Measurements from ENCODE around the gene PPP1R13B. TPM values are rescaled to one million over a fixed set of nuclear protein-coding genes. Genes with fewer than 3 reads are reported as not detected.

The PPP1R13B gene
- total RNA-seq, 1 experiment from 2014 or later: 26.5 TPM

DNA sequence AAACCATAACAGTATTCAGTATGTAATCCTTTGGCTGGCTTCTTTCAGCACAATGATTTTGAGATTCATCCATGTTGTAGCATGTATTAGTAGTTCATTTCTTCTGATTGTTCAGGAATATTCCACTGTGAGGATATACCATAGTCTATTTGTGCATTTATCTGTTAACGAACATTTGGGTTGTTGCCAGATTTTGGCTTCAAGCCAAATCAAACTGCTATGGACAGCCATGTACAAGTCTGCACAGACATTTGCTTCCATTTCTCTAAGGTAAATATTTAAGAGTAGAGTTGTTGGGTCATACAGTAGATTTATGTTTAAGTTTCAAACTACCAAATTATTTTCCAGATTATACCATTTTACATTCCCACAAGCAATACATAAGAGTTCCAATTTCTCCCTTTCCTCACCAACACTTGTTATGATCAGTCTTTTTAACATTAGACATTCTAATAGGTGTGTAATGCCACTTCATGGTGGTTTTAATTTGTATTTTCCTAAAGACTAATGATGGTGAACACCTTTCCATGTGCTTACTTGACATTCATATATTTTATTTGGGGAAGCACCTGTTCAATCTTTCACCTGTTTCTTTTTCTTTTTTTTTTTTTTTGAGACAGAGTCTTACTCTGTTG is 75.2 kb downstream of the PPP1R13B start:
- intact Hi-C loops (cut with micrococcal nuclease; ENCODE audit: unreplicated experiment): no loop called here
- CTCF ChIA-PET: no interaction called here

DNA sequence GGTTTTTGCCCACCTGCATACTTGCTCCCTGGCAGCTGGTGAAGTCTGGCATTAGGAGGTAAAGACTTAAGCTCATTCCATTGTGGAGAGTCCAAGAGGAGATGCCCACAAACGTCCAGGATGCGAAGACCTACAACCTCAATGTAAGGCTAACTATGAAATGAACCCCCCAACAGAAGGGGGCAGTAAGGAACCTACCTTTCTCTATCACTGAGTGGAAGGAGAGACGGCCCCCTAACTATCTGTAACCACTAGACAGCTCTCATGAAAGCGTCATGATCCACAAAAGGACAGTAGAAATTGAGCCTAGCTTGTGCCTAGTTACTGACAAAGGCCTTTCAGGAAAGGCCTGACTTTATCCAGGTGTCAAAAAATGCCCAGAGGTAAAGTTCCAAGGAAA is 76.5 kb downstream of the PPP1R13B start:
- Histone ChIP-seq H3F3A (ENCODE audit: insufficient read depth, low read depth) (no peaks in the 10 kb centered on the region), H3K79me2 (ENCODE audit: low read depth) (no peaks in the 10 kb centered on the region), H3K4me3 (no peak overlapping the region), H3K4me1 (replicated peaks; ENCODE audit: insufficient read depth) (no peaks in the 10 kb centered on the region), H3K9me2 (ENCODE audit: insufficient read depth) (peaks cover 4% of the 10 kb centered on the region; the same call in 1 of the 2 replicates), H3K36me3 (ENCODE audit: low read depth) (no peaks in the 10 kb centered on the region), H2AFZ (no peak overlapping the region), H4K20me1 (ENCODE audit: insufficient read depth) (no peaks in the 10 kb centered on the region), H3K27me3 (ENCODE audit: insufficient read depth, low read depth) (no peaks in the 10 kb centered on the region), H3K4me2 (no peak overlapping the region), H3K9me3 (ENCODE audit: insufficient read depth, low read depth) (no peaks in the 10 kb centered on the region), H3K27ac (no peak overlapping the region)
- intact Hi-C loops (cut with micrococcal nuclease; ENCODE audit: unreplicated experiment): no loop called here
- ChIA-PET POLR2A (ENCODE audit: unreplicated experiment) (no interaction called here), CTCF (interaction anchor here (0.7 kb wide), 2 partner anchors 27 to 119 kb away, joined by 3 to 4 read pairs; no protein-coding TSS in a partner anchor)
- no TSS peak for BruUV-seq (replicated peaks)
- DNase-seq: no peak
- TF ChIP-seq, protein P1, sequence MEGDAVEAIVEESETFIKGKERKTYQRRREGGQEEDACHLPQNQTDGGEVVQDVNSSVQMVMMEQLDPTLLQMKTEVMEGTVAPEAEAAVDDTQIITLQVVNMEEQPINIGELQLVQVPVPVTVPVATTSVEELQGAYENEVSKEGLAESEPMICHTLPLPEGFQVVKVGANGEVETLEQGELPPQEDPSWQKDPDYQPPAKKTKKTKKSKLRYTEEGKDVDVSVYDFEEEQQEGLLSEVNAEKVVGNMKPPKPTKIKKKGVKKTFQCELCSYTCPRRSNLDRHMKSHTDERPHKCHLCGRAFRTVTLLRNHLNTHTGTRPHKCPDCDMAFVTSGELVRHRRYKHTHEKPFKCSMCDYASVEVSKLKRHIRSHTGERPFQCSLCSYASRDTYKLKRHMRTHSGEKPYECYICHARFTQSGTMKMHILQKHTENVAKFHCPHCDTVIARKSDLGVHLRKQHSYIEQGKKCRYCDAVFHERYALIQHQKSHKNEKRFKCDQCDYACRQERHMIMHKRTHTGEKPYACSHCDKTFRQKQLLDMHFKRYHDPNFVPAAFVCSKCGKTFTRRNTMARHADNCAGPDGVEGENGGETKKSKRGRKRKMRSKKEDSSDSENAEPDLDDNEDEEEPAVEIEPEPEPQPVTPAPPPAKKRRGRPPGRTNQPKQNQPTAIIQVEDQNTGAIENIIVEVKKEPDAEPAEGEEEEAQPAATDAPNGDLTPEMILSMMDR (conservative IDR thresholded peaks at IDR 0.05): no peak; the same call in 1 of the 2 replicates
- no peak for TF ChIP-seq EZH2 (IDR thresholded peaks at IDR 0.05; ENCODE audit: low read depth)

More for the DNA sequence above, 75.2 kb downstream of the PPP1R13B start:
- Histone ChIP-seq H3K9me3 (ENCODE audit: insufficient read depth, low read depth) (no peaks in the 10 kb centered on the region), H3K4me2 (no peak overlapping the region), H3K4me3 (no peak overlapping the region), H3K36me3 (ENCODE audit: low read depth) (no peaks in the 10 kb centered on the region), H3F3A (ENCODE audit: insufficient read depth, low read depth) (no peaks in the 10 kb centered on the region), H3K79me2 (ENCODE audit: low read depth) (no peaks in the 10 kb centered on the region), H3K27ac (no peak overlapping the region), H3K27me3 (ENCODE audit: insufficient read depth, low read depth) (no peaks in the 10 kb centered on the region), H3K4me1 (replicated peaks; ENCODE audit: insufficient read depth) (no peaks in the 10 kb centered on the region), H2AFZ (no peak overlapping the region), H4K20me1 (ENCODE audit: insufficient read depth) (no peaks in the 10 kb centered on the region), H3K9me2 (ENCODE audit: insufficient read depth) (peaks cover 4% of the 10 kb centered on the region; the same call in 1 of the 2 replicates)
- no peak for TF ChIP-seq EZH2 (IDR thresholded peaks at IDR 0.05; ENCODE audit: low read depth)
- TF ChIP-seq, protein P1 (conservative IDR thresholded peaks at IDR 0.05): no peak
- POLR2A ChIA-PET (ENCODE audit: unreplicated experiment): no interaction called here
- BruUV-seq (replicated peaks): no TSS peak
- no peak for DNase-seq

DNA sequence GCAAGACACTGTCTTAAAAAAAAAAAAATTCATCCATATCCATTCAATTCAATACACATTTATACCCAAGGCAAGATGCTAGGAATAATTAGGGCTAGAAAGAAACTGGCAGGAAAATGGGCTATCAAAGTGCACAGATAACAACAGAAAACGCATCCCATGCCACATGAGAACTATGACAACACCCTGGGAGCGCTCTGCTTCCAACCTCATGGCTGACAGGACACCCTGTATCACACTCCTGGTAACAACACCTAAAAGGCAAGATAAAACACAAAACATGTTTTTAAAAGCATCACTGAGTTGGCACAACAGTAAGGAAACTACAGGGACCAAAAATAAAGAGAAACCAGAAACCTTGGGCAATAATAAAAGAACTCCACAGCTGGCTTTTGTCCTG is 76.9 kb downstream of the PPP1R13B start:
- no peak overlapping the region for H3K4me3 ChIP-seq
- no peaks in the 10 kb centered on the region for H3K27me3 ChIP-seq (ENCODE audit: insufficient read depth, low read depth)
- no TSS peak for BruUV-seq (replicated peaks)
- no peak overlapping the region for H3K27ac ChIP-seq
- H3K36me3 ChIP-seq (ENCODE audit: low read depth): no peaks in the 10 kb centered on the region
- H4K20me1 ChIP-seq (ENCODE audit: insufficient read depth): no peaks in the 10 kb centered on the region
- no peak overlapping the region for H3K4me2 ChIP-seq
- intact Hi-C loops (cut with micrococcal nuclease; ENCODE audit: unreplicated experiment): no loop called here
- CTCF ChIA-PET: interaction anchor here (0.7 kb wide), 1 partner anchor 27 kb away, joined by 3 read pairs; no protein-coding TSS in a partner anchor
- H3K79me2 ChIP-seq (ENCODE audit: low read depth): no peaks in the 10 kb centered on the region
- POLR2A ChIA-PET (ENCODE audit: unreplicated experiment): no interaction called here
- no peaks in the 10 kb centered on the region for H3K4me1 ChIP-seq (replicated peaks; ENCODE audit: insufficient read depth)
- DNase-seq: no peak
- peaks cover 4% of the 10 kb centered on the region; the same call in 1 of the 2 replicates for H3K9me2 ChIP-seq (ENCODE audit: insufficient read depth)
- TF ChIP-seq, protein P1 (conservative IDR thresholded peaks at IDR 0.05): no peak; the same call in 1 of the 2 replicates
- no peak for TF ChIP-seq EZH2 (IDR thresholded peaks at IDR 0.05; ENCODE audit: low read depth)
- no peaks in the 10 kb centered on the region for H3F3A ChIP-seq (ENCODE audit: insufficient read depth, low read depth)
- no peak overlapping the region for H2AFZ ChIP-seq
- H3K9me3 ChIP-seq (ENCODE audit: insufficient read depth, low read depth): no peaks in the 10 kb centered on the region

Measured in PC-9 (cell line).